GM18511 (cell line): ENCODE data around the gene MEX3B.
"Not testable (repeated sequence)": the region's sequence is repeated elsewhere in the genome, so short reads cannot be mapped to it uniquely, and the experiment has no call there.

ENCODE experiments used
- ATAC-seq: cut with Tn5 transposase; IDR thresholded peaks from one replicate; pipeline ENCODE4 v1.9.1; 2021; ENCODE audit warnings: mild to moderate bottlenecking, moderate library complexity; ENCODE audit not compliant: unreplicated experiment

Gene MEX3B

GRCh38 chr15:82051664-82052063, 5.8 kb upstream of the MEX3B start:
- ATAC-seq: no peak

- ATAC-seq: no peak
Measured at GRCh38 chr15:82048811-82049210, 3.0 kb upstream of the MEX3B start.

- ATAC-seq: no peak
Measured at GRCh38 chr15:82047453-82048400, 1.9 kb upstream of the MEX3B start.

- peak; percentile 72 for ATAC-seq
Measured at GRCh38 chr15:82046666-82047452, 1.0 kb upstream of the MEX3B start.

GRCh38 chr15:82045179-82045891, 483 bp downstream of the MEX3B start:
- peak; percentile 14 for ATAC-seq

- no peak for ATAC-seq
Measured at GRCh38 chr15:82044373-82045178, 1.2 kb downstream of the MEX3B start.

GRCh38 chr15:82043796-82044372, 1.9 kb downstream of the MEX3B start:
- ATAC-seq: no peak

- ATAC-seq: no peak
Measured at GRCh38 chr15:82043130-82043673, 2.6 kb downstream of the MEX3B start.

GRCh38 chr15:82040862-82041261, 5.0 kb downstream of the MEX3B start:
- no peak for ATAC-seq

- ATAC-seq: no peak
Measured at GRCh38 chr15:82040390-82040789, 5.4 kb downstream of the MEX3B start.

- no peak for ATAC-seq
Measured at GRCh38 chr15:82039871-82040270, 5.9 kb downstream of the MEX3B start.

- ATAC-seq: no peak
Measured at GRCh38 chr15:82036461-82036860, 9.4 kb downstream of the MEX3B start.

GRCh38 chr15:82031871-82032270, 13.9 kb downstream of the MEX3B start:
- no peak for ATAC-seq

- no peak for ATAC-seq
Measured at GRCh38 chr15:82030176-82030575, 15.6 kb downstream of the MEX3B start.

- not testable (repeated sequence) for ATAC-seq
Measured at GRCh38 chr15:82028163-82028562, 17.7 kb downstream of the MEX3B start.

GRCh38 chr15:82021992-82022391, 23.8 kb downstream of the MEX3B start:
- no peak for ATAC-seq

GRCh38 chr15:82020625-82021394, 25.0 kb downstream of the MEX3B start:
- no peak for ATAC-seq

- no peak for ATAC-seq
Measured at GRCh38 chr15:82018201-82018600, 27.6 kb downstream of the MEX3B start.

- ATAC-seq: no peak
Measured at GRCh38 chr15:82017656-82018055, 28.2 kb downstream of the MEX3B start.
